Esophagus squamous epithelium (tissue), 5 donors: Measurements from ENCODE around the gene TRIM65. TPM values are rescaled to one million over a fixed set of nuclear protein-coding genes. Genes with fewer than 3 reads are reported as not detected.
A peak's percentile ranks its signal among the peaks of the same experiment; 100 is the strongest.

Experiments used
- DNase-seq: peaks from one replicate; lab custom pipeline; 2025; lab: John Stamatoyannopoulos, UW
- H3K27ac ChIP-seq, 4 donors: fragments of 200-600 bp; sonication (generic); one replicate each; pipeline ENCODE4 v1.5.1; 2016 to 2019; ENCODE audit warnings: mild to moderate bottlenecking in 1 of 4
- H3K27me3 ChIP-seq, 4 donors: fragments of 200-600 bp; sonication (generic); 1 replicate in 3 of 4; 2 replicates in 1 of 4; pipeline versions ENCODE4 v1.5.1 to v1.6.0; 2017 to 2021; ENCODE audit warnings: antibody characterized with exemption in 1 of 4
- H3K36me3 ChIP-seq, 3 donors: fragments of 200-600 bp; sonication (generic); one replicate each; pipeline ENCODE4 v1.5.1; 2016 to 2019
- H3K4me1 ChIP-seq, 3 donors: fragments of 200-600 bp; sonication (generic); one replicate each; pipeline ENCODE4 v1.5.1; 2017 to 2019
- H3K4me3 ChIP-seq, 4 donors: fragments of 200-600 bp; sonication (generic); 1 replicate in 3 of 4; 2 replicates in 1 of 4; pipeline ENCODE4 v1.5.1; 2016 to 2019; ENCODE audit warnings: mild to moderate bottlenecking in 2 of 4, moderate library complexity in 1 of 4
- H3K9me3 ChIP-seq, 3 donors: fragments of 200-600 bp; sonication (generic); one replicate each; pipeline ENCODE4 v1.5.1; 2016 to 2019
- CTCF ChIP-seq, 6 experiments: fragments of 450-650 bp in 4 of 6; fragments of 200-600 bp in 2 of 6; sonication (generic) in 2 of 6; IDR thresholded peaks; one replicate each; pipeline ENCODE4 v1.5.1; 2016 to 2019; ENCODE audit warnings: antibody characterized with exemption in 6 of 6, mild to moderate bottlenecking in 4 of 6, moderate library complexity in 4 of 6
- POLR2A ChIP-seq, 4 donors: fragments of 450-650 bp; IDR thresholded peaks; one replicate each; pipeline ENCODE4 v1.6.1; 2017; ENCODE audit warnings: antibody characterized with exemption in 4 of 4, mild to moderate bottlenecking in 4 of 4, moderate library complexity in 3 of 4
- WGBS, 2 donors: methylation state at CpG; one replicate each; pipeline ENCODE4 v1.1.5; 2018; 5-methylcytosine and 5-hydroxymethylcytosine counted together
- intact Hi-C: fragments of 100-400 bp; cut with DNase I; formaldehyde crosslinking; loops from one replicate; pipeline ENCODE4 v1.15.0; 2022
- total RNA-seq, 4 donors: library from RNA; depleted of rRNA; stranded (reverse); fragments of >200 nt; gene quantifications; one replicate each; pipeline ENCODE4 v1.1.0, GENCODE V29; 2016
- donor health status: DM: yes; HTN: yes; CAD: no.

TRIM65 gene
- total RNA-seq, 4 donors from 2014 or later = 17.3 to 24.6 (median 19.6) TPM

- 43 to 64% methylated on average over 9 to 14 of the region's 14 CpGs for WGBS, 2 donors
- Histone ChIP-seq H3K27me3 (no peaks in the 10 kb centered on the region), H3K4me3 (no peak overlapping the region), H3K4me1 (peaks cover 16 to 77% (median 23%) of the 10 kb centered on the region in 3 donors), H3K36me3 (peaks cover 4 to 23% (median 5%) of the 10 kb centered on the region in 3 donors), H3K9me3 (no peaks in the 10 kb centered on the region), H3K27ac (peak overlapping the region; percentile 24 to 80 (median 70))
- no peak for DNase-seq
- TF ChIP-seq CTCF (IDR thresholded peaks at IDR 0.05) (no peak), POLR2A (IDR thresholded peaks at IDR 0.05) (no peak)
- intact Hi-C loops = loop anchor here (5.0 kb wide), 1 partner anchor 98 kb away; no protein-coding TSS in a partner anchor
Measured at GRCh38 chr17:75909051-75909811, 12.5 kb upstream of the TRIM65 start.

GRCh38 chr17:75908201-75908600, 11.4 kb upstream of the TRIM65 start:
- intact Hi-C loops = loop anchor here (5.0 kb wide), 1 partner anchor 99 kb away; no protein-coding TSS in a partner anchor
- DNase-seq = no peak
- 47 to 54% methylated on average over 5 to 6 of the region's 6 CpGs for WGBS, 2 donors

DNA sequence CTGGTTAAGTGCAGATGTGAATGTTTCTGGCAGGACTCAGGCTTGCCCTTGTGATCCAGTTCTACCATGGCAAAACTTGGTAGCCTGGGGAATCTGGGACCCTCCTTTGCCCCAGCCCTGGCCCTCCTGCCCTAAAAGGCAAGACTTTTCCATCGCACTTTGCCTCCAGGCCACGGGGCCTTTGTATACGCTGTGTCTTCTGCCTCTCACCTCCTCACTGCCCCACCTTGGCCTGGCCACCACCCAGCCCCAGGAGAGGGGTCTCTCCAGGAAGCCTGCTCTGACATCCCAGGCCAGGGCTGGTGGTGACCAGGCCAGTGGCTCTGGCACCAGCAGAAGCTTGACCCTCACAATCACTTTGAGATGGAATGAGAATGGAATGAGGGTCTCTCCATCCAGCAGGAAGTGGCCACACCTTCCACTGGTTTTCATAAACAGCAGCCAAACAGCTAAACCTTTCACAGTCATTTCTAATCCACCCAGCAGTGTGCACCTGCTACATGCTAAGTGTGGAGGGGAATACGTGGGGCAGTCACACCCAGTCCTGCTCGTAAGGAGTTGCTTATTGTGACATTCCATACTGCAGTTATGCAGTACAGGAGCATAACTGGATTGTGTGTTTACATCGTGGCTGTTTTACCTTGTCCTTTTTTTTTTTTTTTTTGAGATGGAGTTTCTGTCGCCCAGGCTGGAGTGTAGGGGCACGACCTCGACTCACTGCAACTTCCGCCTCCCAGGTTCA, 9.6 kb upstream of the TRIM65 start:
- H3K27ac ChIP-seq = peak overlapping the region; percentile 90 to 95 (median 92)
- no peak for DNase-seq
- peaks cover 25 to 75% (median 36%) of the 10 kb centered on the region in 3 donors for H3K4me1 ChIP-seq
- no peaks in the 10 kb centered on the region for H3K27me3 ChIP-seq
- intact Hi-C loops = loop anchor here (5.0 kb wide), 1 partner anchor 101 kb away; no protein-coding TSS in a partner anchor
- peaks cover 0 to 19% (median 5%) of the 10 kb centered on the region in 3 donors for H3K36me3 ChIP-seq
- TF ChIP-seq CTCF (IDR thresholded peaks at IDR 0.05) (no peak), POLR2A (IDR thresholded peaks at IDR 0.05) (no peak)
- 67 to 73% methylated on average over 7 to 10 of the region's 10 CpGs for WGBS, 2 donors
- no peaks in the 10 kb centered on the region for H3K9me3 ChIP-seq
- H3K4me3 ChIP-seq = no peak overlapping the region

More at GRCh38 chr17:75908201-75908600, 11.4 kb upstream of the TRIM65 start:
- Histone ChIP-seq H3K9me3 (no peaks in the 10 kb centered on the region), H3K36me3 (peaks cover 0 to 13% (median 0%) of the 10 kb centered on the region in 3 donors), H3K4me1 (peaks cover 25 to 84% (median 33%) of the 10 kb centered on the region in 3 donors), H3K27me3 (no peaks in the 10 kb centered on the region), H3K4me3 (no peak overlapping the region), H3K27ac (peak overlapping the region in 3 of 4 donors; percentile 6 to 74 (median 26))
- TF ChIP-seq POLR2A (IDR thresholded peaks at IDR 0.05) = no peak
- TF ChIP-seq CTCF (IDR thresholded peaks at IDR 0.05) = no peak

GRCh38 chr17:75904749-75905521, 8.2 kb upstream of the TRIM65 start, which contains the start of gene MRPL38:
TSS of gene MRPL38 (minus strand) at chr17:75904884. CDS start at chr17:75904875, 9 bp downstream.
- H3K36me3 ChIP-seq = peaks cover 10 to 33% (median 11%) of the 10 kb centered on the region in 3 donors
- peaks cover 17 to 61% (median 27%) of the 10 kb centered on the region in 3 donors for H3K4me1 ChIP-seq
- peak within 1 kb of the TSS; percentile 90 to 95 (median 92) for H3K27ac ChIP-seq
- WGBS, 2 donors = 2 to 6% methylated on average over 9 to 19 of the region's 69 CpGs
- intact Hi-C loops = loop anchor here (5.0 kb wide), 1 partner anchor 102 kb away; no protein-coding TSS in a partner anchor
- peak in 3 of 4 donors; percentile 34 to 58 (median 41) for TF ChIP-seq POLR2A (IDR thresholded peaks at IDR 0.05)
- peak; percentile 97 to 100 (median 100) for TF ChIP-seq CTCF (IDR thresholded peaks at IDR 0.05)
- H3K9me3 ChIP-seq = no peaks in the 10 kb centered on the region
- peak within 1 kb of the TSS; percentile 66 to 92 (median 84) for H3K4me3 ChIP-seq
- no peaks in the 10 kb centered on the region for H3K27me3 ChIP-seq
- DNase-seq = peak; percentile 78
